Endodermal cell (in vitro differentiated cells): ENCODE data around the gene ZNF423. TPM values are rescaled to one million over a fixed set of nuclear protein-coding genes. Genes with fewer than 3 reads are reported as not detected.
A peak's percentile ranks its signal among the peaks of the same experiment; 100 is the strongest.

Source experiments
- DNase-seq: peaks from one replicate; pipeline ENCODE4 v3.0.0-alpha.2; 2017
- H3K27ac ChIP-seq: 2 replicates; pipeline ENCODE4 v1.5.1; 2013; ENCODE audit warnings: mild to moderate bottlenecking, low read depth, low read length, moderate library complexity
- H3K27me3 ChIP-seq: 2 replicates; pipeline ENCODE4 v1.6.1; 2013; ENCODE audit warnings: mild to moderate bottlenecking, low read length, moderate library complexity; ENCODE audit not compliant: insufficient read depth, control insufficient read depth, poor library complexity, severe bottlenecking
- H3K36me3 ChIP-seq: 2 replicates; pipeline ENCODE4 v1.7.0; 2013; ENCODE audit warnings: mild to moderate bottlenecking, low read length, moderate library complexity; ENCODE audit not compliant: control insufficient read depth, insufficient read depth
- H3K4me1 ChIP-seq: one replicate; pipeline ENCODE4 v1.7.0; 2013; ENCODE audit warnings: low read length; ENCODE audit not compliant: control insufficient read depth, insufficient read depth
- H3K4me3 ChIP-seq: 2 replicates; pipeline ENCODE4 v1.5.1; 2013; ENCODE audit warnings: mild to moderate bottlenecking, low read length, moderate library complexity
- H3K9ac ChIP-seq: 2 replicates; pipeline ENCODE4 v1.6.1; 2013; ENCODE audit warnings: mild to moderate bottlenecking, low read length, moderate library complexity; ENCODE audit not compliant: poor library complexity, severe bottlenecking; ENCODE audit errors: extremely low read depth
- H3K9me3 ChIP-seq: 2 replicates; pipeline ENCODE4 v1.6.1; 2013; ENCODE audit warnings: mild to moderate bottlenecking, low read length, moderate library complexity; ENCODE audit not compliant: control insufficient read depth
- H3K27ac Mint-ChIP-seq: 2 replicates; pipeline ENCODE4 v1.8.0; 2020; ENCODE audit warnings: mixed read lengths
- H3K27me3 Mint-ChIP-seq: 2 replicates; pipeline ENCODE4 v1.8.0; 2021; ENCODE audit warnings: mild to moderate bottlenecking, mixed read lengths; ENCODE audit not compliant: insufficient read depth
- H3K36me3 Mint-ChIP-seq: 2 replicates; pipeline ENCODE4 v1.8.0; 2020; ENCODE audit warnings: low read depth, mixed read lengths
- H3K4me1 Mint-ChIP-seq: 2 replicates; pipeline ENCODE4 v1.8.0; 2020; ENCODE audit warnings: mixed read lengths
- H3K4me3 Mint-ChIP-seq: 2 replicates; pipeline ENCODE4 v1.8.0; 2020; ENCODE audit warnings: mild to moderate bottlenecking, moderate library complexity, mixed read lengths
- H3K9me3 Mint-ChIP-seq: 2 replicates; pipeline ENCODE4 v1.8.0; 2020; ENCODE audit warnings: mild to moderate bottlenecking, mixed read lengths
- WGBS, 2 experiments: methylation state at CpG; one replicate each; pipeline versions ENCODE4 v1.1.5 to v1.1.7; 2013; ENCODE audit warnings: missing lambda C conversion rate in 2 of 2, mixed read lengths in 1 of 2; ENCODE audit not compliant: insufficient coverage in 1 of 2, insufficient read length in 1 of 2; 5-methylcytosine and 5-hydroxymethylcytosine counted together
- total RNA-seq, 2 donors: library from RNA; stranded (reverse); fragmentation: NEBNext Ultra II Directional in 1 of 2; extraction: Animal tissue kit (Norgen Biotek cat#: 25700) in 1 of 2; gene quantifications; 2 replicates in 1 of 2; 3 replicates in 1 of 2; pipeline ENCODE4 v1.2.1, GENCODE V29; 2021
- TF ChIP-seq, protein P1 (sequence below): fragments of 200-600 bp; sonication (generic); conservative IDR thresholded peaks from 2 replicates; pipeline ENCODE4 v1.5.0; 2021; ENCODE audit warnings: antibody characterized with exemption, mild to moderate bottlenecking

The ZNF423 gene
- total RNA-seq, 2 donors from 2014 or later: 30.3 to 41.9 TPM

DNA sequence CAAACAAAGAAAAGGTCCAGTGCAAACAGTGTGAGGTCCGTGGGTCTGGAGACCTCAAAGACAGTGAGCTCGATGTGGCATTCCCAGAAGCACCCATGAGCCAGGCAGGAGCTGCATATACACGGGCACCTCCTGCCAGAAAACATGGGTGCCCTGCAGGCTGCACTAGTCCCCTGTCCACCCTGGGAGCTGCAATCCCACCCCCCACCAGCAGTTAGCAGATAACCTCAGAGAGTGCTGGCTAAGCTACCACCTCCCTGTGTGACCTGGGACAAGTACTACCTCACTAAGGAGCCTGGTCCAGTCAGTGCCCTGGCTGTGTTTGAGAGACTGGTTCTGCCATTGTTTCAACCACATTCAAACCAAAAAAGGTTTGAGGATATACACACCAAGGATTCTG, 135.7 kb downstream of the ZNF423 start:
- H3K4me1 Mint-ChIP-seq: peaks cover 19% of the 10 kb centered on the region
- H3K4me3 Mint-ChIP-seq: no peak overlapping the region
- TF ChIP-seq, protein P1, sequence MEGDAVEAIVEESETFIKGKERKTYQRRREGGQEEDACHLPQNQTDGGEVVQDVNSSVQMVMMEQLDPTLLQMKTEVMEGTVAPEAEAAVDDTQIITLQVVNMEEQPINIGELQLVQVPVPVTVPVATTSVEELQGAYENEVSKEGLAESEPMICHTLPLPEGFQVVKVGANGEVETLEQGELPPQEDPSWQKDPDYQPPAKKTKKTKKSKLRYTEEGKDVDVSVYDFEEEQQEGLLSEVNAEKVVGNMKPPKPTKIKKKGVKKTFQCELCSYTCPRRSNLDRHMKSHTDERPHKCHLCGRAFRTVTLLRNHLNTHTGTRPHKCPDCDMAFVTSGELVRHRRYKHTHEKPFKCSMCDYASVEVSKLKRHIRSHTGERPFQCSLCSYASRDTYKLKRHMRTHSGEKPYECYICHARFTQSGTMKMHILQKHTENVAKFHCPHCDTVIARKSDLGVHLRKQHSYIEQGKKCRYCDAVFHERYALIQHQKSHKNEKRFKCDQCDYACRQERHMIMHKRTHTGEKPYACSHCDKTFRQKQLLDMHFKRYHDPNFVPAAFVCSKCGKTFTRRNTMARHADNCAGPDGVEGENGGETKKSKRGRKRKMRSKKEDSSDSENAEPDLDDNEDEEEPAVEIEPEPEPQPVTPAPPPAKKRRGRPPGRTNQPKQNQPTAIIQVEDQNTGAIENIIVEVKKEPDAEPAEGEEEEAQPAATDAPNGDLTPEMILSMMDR: peak; percentile 34
- Histone ChIP-seq H3K36me3 (peaks cover 3% of the 10 kb centered on the region), H3K4me1 (no peaks in the 10 kb centered on the region), H3K27ac (peak overlapping the region; percentile 17), H3K9ac (no peak overlapping the region), H3K9me3 (no peaks in the 10 kb centered on the region), H3K4me3 (no peak overlapping the region), H3K27me3 (no peaks in the 10 kb centered on the region)
- no peaks in the 10 kb centered on the region for H3K9me3 Mint-ChIP-seq
- DNase-seq: no peak
- no peaks in the 10 kb centered on the region for H3K27me3 Mint-ChIP-seq
- 80 to 95% methylated on average over 2 to 3 of the region's 3 CpGs for WGBS, 2 experiments
- H3K36me3 Mint-ChIP-seq: peaks cover 21% of the 10 kb centered on the region
- H3K27ac Mint-ChIP-seq: no peak overlapping the region

DNA sequence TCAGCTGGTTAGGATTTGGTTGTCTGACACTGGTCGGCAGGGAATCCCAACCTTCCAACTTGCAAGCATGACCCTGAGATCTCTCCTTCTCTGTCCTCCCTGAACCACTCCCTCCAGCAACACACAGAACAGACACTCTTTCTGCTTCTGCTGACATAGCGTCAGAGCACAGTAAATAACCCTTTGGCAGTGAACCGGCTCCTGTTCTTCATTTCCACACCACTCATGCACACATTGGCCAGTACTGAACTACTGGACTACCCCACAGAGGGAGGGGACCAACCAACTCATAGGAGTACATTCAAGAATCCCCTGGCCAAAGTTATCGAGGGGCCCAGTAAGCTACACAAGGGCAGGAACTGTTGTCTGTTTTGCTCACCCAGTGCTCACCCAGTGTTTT, 138.2 kb downstream of the ZNF423 start:
- 93 to 97% methylated on average over 3 to 4 of the region's 4 CpGs for WGBS, 2 experiments
- peaks cover 19% of the 10 kb centered on the region for H3K36me3 Mint-ChIP-seq
- no peaks in the 10 kb centered on the region for H3K4me1 ChIP-seq
- no peaks in the 10 kb centered on the region for H3K36me3 ChIP-seq
- TF ChIP-seq, protein P1: no peak
- no peak overlapping the region for H3K9ac ChIP-seq
- H3K27ac ChIP-seq: no peak overlapping the region
- H3K4me3 Mint-ChIP-seq: no peak overlapping the region
- H3K27ac Mint-ChIP-seq: no peak overlapping the region
- H3K27me3 ChIP-seq: no peaks in the 10 kb centered on the region
- no peaks in the 10 kb centered on the region for H3K27me3 Mint-ChIP-seq
- H3K9me3 ChIP-seq: no peaks in the 10 kb centered on the region
- H3K4me3 ChIP-seq: no peak overlapping the region
- no peaks in the 10 kb centered on the region for H3K9me3 Mint-ChIP-seq
- H3K4me1 Mint-ChIP-seq: peaks cover 21% of the 10 kb centered on the region
- DNase-seq: no peak

DNA sequence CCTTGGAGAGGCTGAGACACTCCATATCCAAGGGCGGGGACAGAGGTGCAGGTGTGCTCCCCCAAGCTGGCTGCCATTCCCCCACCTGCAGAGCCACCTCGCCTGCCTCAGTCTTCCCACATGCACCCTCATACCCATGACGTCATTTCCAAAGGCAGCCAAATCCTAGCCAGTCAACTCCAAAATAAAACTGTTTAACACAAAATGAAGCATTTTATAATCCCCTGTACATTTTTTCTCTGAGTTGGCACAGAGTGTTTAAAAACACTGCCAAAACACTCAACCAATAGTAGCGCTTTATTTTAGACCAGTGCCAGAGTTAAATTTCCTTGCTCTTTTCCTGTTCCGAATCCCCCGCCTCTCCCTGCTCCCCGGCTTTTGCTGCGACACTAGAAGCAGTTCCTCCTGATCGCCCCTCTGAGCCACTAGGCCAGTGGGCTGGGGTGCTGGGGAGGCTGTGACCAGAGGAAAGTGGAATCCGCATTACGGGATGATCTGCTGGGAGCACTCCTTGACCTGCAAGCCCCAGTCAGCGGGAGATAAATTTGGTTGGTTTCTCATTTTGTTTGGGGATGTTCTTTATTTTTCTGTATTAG, 139.5 kb downstream of the ZNF423 start:
- H3K27ac ChIP-seq: no peak overlapping the region
- no peaks in the 10 kb centered on the region for H3K36me3 ChIP-seq
- 90 to 95% methylated on average over 7 to 12 of the region's 12 CpGs for WGBS, 2 experiments
- H3K27me3 Mint-ChIP-seq: no peaks in the 10 kb centered on the region
- no peaks in the 10 kb centered on the region for H3K9me3 ChIP-seq
- H3K9ac ChIP-seq: no peak overlapping the region
- no peaks in the 10 kb centered on the region for H3K9me3 Mint-ChIP-seq
- no peak for DNase-seq
- H3K36me3 Mint-ChIP-seq: peaks cover 17% of the 10 kb centered on the region
- TF ChIP-seq, protein P1: no peak
- H3K27ac Mint-ChIP-seq: no peak overlapping the region
- no peaks in the 10 kb centered on the region for H3K27me3 ChIP-seq
- no peak overlapping the region for H3K4me3 Mint-ChIP-seq
- H3K4me1 Mint-ChIP-seq: peaks cover 21% of the 10 kb centered on the region
- H3K4me3 ChIP-seq: no peak overlapping the region
- no peaks in the 10 kb centered on the region for H3K4me1 ChIP-seq
